ENCODE results near the gene CDC42EP2. TPM values are rescaled to one million over a fixed set of nuclear protein-coding genes. Genes with fewer than 3 reads are reported as not detected.
A peak's percentile ranks its signal among the peaks of the same experiment; 100 is the strongest.

CDC42EP2 gene
- total RNA-seq, 6 donors from 2014 or later, result 7.7 to 45.2 (median 14.6) TPM

GRCh38 chr11:65321076-65321475 is 6.4 kb downstream of the CDC42EP2 start:
- no peaks in the 10 kb centered on the region for H3K9me3 ChIP-seq
- H3K4me3 ChIP-seq, result no peak overlapping the region
- WGBS, 2 donors, result 91% methylated on average over 9 of the region's 15 CpGs; no CpG with 5 or more reads in 1 of the 2 donors
- TF ChIP-seq POLR2AphosphoS5 (IDR thresholded peaks at IDR 0.05), result no peak
- no peak for TF ChIP-seq POLR2A (IDR thresholded peaks at IDR 0.05)
- TF ChIP-seq EP300 (IDR thresholded peaks at IDR 0.05), result no peak
- no peak for TF ChIP-seq CTCF (IDR thresholded peaks at IDR 0.05)
- DNase-seq, result peak in 1 of 2 donors; percentile 61
- peaks cover 4 to 37% (median 23%) of the 10 kb centered on the region in 4 donors for H3K36me3 ChIP-seq
- peaks cover 18 to 55% (median 36%) of the 10 kb centered on the region in 4 donors for H3K4me1 ChIP-seq
- H3K27me3 ChIP-seq, result no peaks in the 10 kb centered on the region
- peak overlapping the region in 3 of 4 donors; percentile 17 to 42 (median 39) for H3K27ac ChIP-seq
- ATAC-seq (ENCODE audit: low FRiP score in 2 of 2), result no peak

GRCh38 chr11:65321828-65322485 is 7.3 kb downstream of the CDC42EP2 start:
- no peak overlapping the region for H3K4me3 ChIP-seq
- ATAC-seq (ENCODE audit: low FRiP score in 2 of 2) (peak in 1 of 2 donors; percentile 12), DNase-seq (no peak)
- no peak for TF ChIP-seq CTCF (IDR thresholded peaks at IDR 0.05)
- TF ChIP-seq POLR2A (IDR thresholded peaks at IDR 0.05), result no peak
- TF ChIP-seq EP300 (IDR thresholded peaks at IDR 0.05), result no peak
- no peak for TF ChIP-seq POLR2AphosphoS5 (IDR thresholded peaks at IDR 0.05)
- peak overlapping the region in 3 of 4 donors; percentile 0 to 42 (median 30) for H3K27ac ChIP-seq
- 73 to 87% methylated on average over 13 of the region's 13 CpGs for WGBS, 2 donors
- peaks cover 9 to 49% (median 27%) of the 10 kb centered on the region in 4 donors for H3K4me1 ChIP-seq
- H3K27me3 ChIP-seq, result no peaks in the 10 kb centered on the region
- H3K36me3 ChIP-seq, result peaks cover 4 to 37% (median 23%) of the 10 kb centered on the region in 4 donors
- no peaks in the 10 kb centered on the region for H3K9me3 ChIP-seq

GRCh38 chr11:65323813-65324212 is 9.1 kb downstream of the CDC42EP2 start:
- no peak overlapping the region for H3K4me3 ChIP-seq
- 74 to 76% methylated on average over 12 of the region's 12 CpGs for WGBS, 2 donors
- no peak overlapping the region for H3K27ac ChIP-seq
- ATAC-seq (ENCODE audit: low FRiP score in 2 of 2) (peak in 1 of 2 donors; percentile 31), DNase-seq (peak in 1 of 2 donors; percentile 36)
- peaks cover 0 to 35% (median 17%) of the 10 kb centered on the region in 4 donors for H3K4me1 ChIP-seq
- H3K9me3 ChIP-seq, result no peaks in the 10 kb centered on the region
- TF ChIP-seq POLR2AphosphoS5 (IDR thresholded peaks at IDR 0.05) (peak in 1 of 2 donors; percentile 8), CTCF (IDR thresholded peaks at IDR 0.05) (no peak), EP300 (IDR thresholded peaks at IDR 0.05) (no peak), POLR2A (IDR thresholded peaks at IDR 0.05) (no peak)
- H3K27me3 ChIP-seq, result no peaks in the 10 kb centered on the region
- peaks cover 4 to 37% (median 23%) of the 10 kb centered on the region in 4 donors for H3K36me3 ChIP-seq

- peaks cover 4 to 30% (median 23%) of the 10 kb centered on the region in 4 donors for H3K36me3 ChIP-seq
- DNase-seq (no peak), ATAC-seq (ENCODE audit: low FRiP score in 2 of 2) (no peak)
- WGBS, 2 donors, result 87 to 88% methylated on average over 4 of the region's 4 CpGs
- H3K9me3 ChIP-seq, result no peaks in the 10 kb centered on the region
- no peak for TF ChIP-seq POLR2AphosphoS5 (IDR thresholded peaks at IDR 0.05)
- TF ChIP-seq POLR2A (IDR thresholded peaks at IDR 0.05), result no peak
- TF ChIP-seq CTCF (IDR thresholded peaks at IDR 0.05), result no peak
- TF ChIP-seq EP300 (IDR thresholded peaks at IDR 0.05), result no peak
- H3K4me3 ChIP-seq, result no peak overlapping the region
- H3K27me3 ChIP-seq, result no peaks in the 10 kb centered on the region
- no peak overlapping the region for H3K27ac ChIP-seq
- H3K4me1 ChIP-seq, result peaks cover 4 to 36% (median 21%) of the 10 kb centered on the region in 4 donors
Measured at GRCh38 chr11:65325435-65325834, 10.8 kb downstream of the CDC42EP2 start.
